Spleen (tissue), 11 donors: ENCODE results near the gene BRCA1. TPM values are rescaled to one million over a fixed set of nuclear protein-coding genes. Genes with fewer than 3 reads are reported as not detected.
"Not testable (repeated sequence)": the region's sequence is repeated elsewhere in the genome, so short reads cannot be mapped to it uniquely, and the experiment has no call there.

Source experiments
- DNase-seq: peaks from one replicate; pipeline ENCODE4 v3.0.0-alpha.2; 2020
- H3K27ac ChIP-seq, 8 donors: fragments of 200-600 bp; sonication (generic) in 7 of 8; 1 replicate in 4 of 8; 2 replicates in 4 of 8; pipeline versions ENCODE4 v1.5.0 to v1.8.0; 2016 to 2021; ENCODE audit warnings: inconsistent platforms in 4 of 8, mild to moderate bottlenecking in 4 of 8, moderate library complexity in 1 of 8
- H3K27me3 ChIP-seq, 7 donors: fragments of 200-600 bp; sonication (generic) in 6 of 7; replicated peaks in 1 of 7; 1 replicate in 4 of 7; 2 replicates in 3 of 7; pipeline versions ENCODE4 v1.5.0 to v1.8.0; 2016 to 2021; ENCODE audit warnings: inconsistent platforms in 3 of 7, mild to moderate bottlenecking in 1 of 7
- H3K36me3 ChIP-seq, 6 donors: fragments of 200-600 bp; sonication (generic) in 5 of 6; 1 replicate in 4 of 6; 2 replicates in 2 of 6; pipeline versions ENCODE4 v1.5.0 to v1.8.0; 2016 to 2021; ENCODE audit warnings: inconsistent platforms in 2 of 6
- H3K4me1 ChIP-seq, 6 donors: fragments of 200-600 bp; sonication (generic) in 5 of 6; 1 replicate in 3 of 6; 2 replicates in 3 of 6; pipeline versions ENCODE4 v1.5.0 to v1.8.0; 2016 to 2021; ENCODE audit warnings: inconsistent platforms in 3 of 6
- H3K4me3 ChIP-seq, 8 donors: fragments of 200-600 bp; sonication (generic) in 7 of 8; 1 replicate in 4 of 8; 2 replicates in 4 of 8; pipeline versions ENCODE4 v1.5.0 to v1.8.0; 2016 to 2021; ENCODE audit warnings: inconsistent platforms in 4 of 8, mild to moderate bottlenecking in 4 of 8, moderate library complexity in 2 of 8
- H3K9me3 ChIP-seq, 8 donors: fragments of 200-600 bp; sonication (generic) in 7 of 8; 1 replicate in 4 of 8; 2 replicates in 4 of 8; pipeline versions ENCODE4 v1.5.0 to v1.8.0; 2016 to 2021; ENCODE audit warnings: inconsistent platforms in 4 of 8
- CTCF ChIP-seq, 11 experiments: fragments of 200-600 bp in 7 of 11; fragments of 450-650 bp in 4 of 11; sonication (generic) in 4 of 11; IDR thresholded peaks in 8 of 11; conservative IDR thresholded peaks in 3 of 11; 1 replicate in 7 of 11; 2 replicates in 4 of 11; pipeline versions ENCODE4 v1.4.0 to v1.8.0; 2016 to 2021; ENCODE audit warnings: antibody characterized with exemption in 11 of 11, inconsistent platforms in 4 of 11, mild to moderate bottlenecking in 1 of 11
- POLR2A ChIP-seq, 3 donors: fragments of 450-650 bp; IDR thresholded peaks; one replicate each; pipeline ENCODE4 v1.5.1; 2017; ENCODE audit warnings: antibody characterized with exemption in 3 of 3, mild to moderate bottlenecking in 1 of 3
- POLR2AphosphoS5 ChIP-seq, 3 donors: sonication (generic); formaldehyde crosslinking; IDR thresholded peaks; one replicate each; pipeline ENCODE4 v1.5.1; 2017; ENCODE audit warnings: antibody characterized with exemption in 3 of 3
- WGBS, 5 donors: extraction: QIAGEN DNeasy Blood & Tissue Kit in 3 of 5; methylation state at CpG; one replicate each; pipeline versions ENCODE4 v1.1.5 to v1.1.7; 2013 to 2018; 5-methylcytosine and 5-hydroxymethylcytosine counted together
- intact Hi-C: fragments of 100-400 bp; cut with DNase I; formaldehyde crosslinking; loops from one replicate; pipeline ENCODE4 v1.15.0; 2023; ENCODE audit warnings: low total_unique reads
- polyA plus RNA-seq, 3 donors: library from polyadenylated mRNA; stranded (reverse); fragments of 200-250 nt; gene quantifications; one replicate each; pipeline ENCODE4 v1.2.1, GENCODE V29; 2013
- total RNA-seq, 7 donors: library from RNA; depleted of rRNA in 3 of 7; stranded (reverse); fragments of >200 nt in 3 of 7; fragmentation: NEBNext Ultra II Directional in 4 of 7; extraction: Animal tissue kit (Norgen Biotek cat#: 25700) in 4 of 7; gene quantifications; one replicate each; pipeline versions ENCODE4 v1.1.0 to v1.2.1, GENCODE V29; 2016 to 2021
- donor health status: healthy with polysubstance abuse.
- donor health status: DM: no; HTN: no; CAD: no; lungs with moderate emphysema.
- donor health status: DM: no; HTN: no; CAD: no.
- donor health status: Bipolar disorder and iron deficiency.
- donor health status: healthy.
- donor health status: DM: no; HTN: no; CAD: no.
- donor health status: DM: yes; HTN: yes; CAD: no.

The BRCA1 gene
- total and polyA plus RNA-seq, 10 donors: 1.3 to 13.6 (median 9.1) TPM

DNA sequence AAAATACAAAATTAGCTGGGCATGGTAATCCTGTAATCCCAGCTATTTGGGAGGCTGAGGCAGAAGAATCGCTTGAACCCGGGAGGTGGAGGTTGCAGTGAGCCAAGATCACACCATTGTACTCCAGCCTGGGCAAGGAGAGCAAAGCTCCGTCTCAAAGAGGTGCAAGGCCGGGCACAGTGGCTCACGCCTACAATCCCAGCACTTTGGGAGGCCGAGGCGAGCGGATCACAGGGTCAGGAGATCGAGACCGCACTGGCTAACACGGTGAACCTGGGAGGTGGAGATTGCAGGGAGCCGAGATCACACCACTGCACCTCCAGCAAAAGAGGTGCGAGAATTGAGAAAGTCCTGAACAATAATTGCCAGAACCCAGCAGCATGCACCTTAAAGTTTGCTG lies 124.3 kb downstream of the BRCA1 start:
- peak overlapping the region in 6 of 8 donors; percentile 59 to 80 (median 77) for H3K27ac ChIP-seq
- H3K27me3 ChIP-seq, intact Hi-C loops, H3K9me3 ChIP-seq, DNase-seq, H3K4me3 ChIP-seq: not testable (repeated sequence)
- 90 to 96% (median 94%) methylated on average over 13 of the region's 13 CpGs for WGBS, 5 donors
- peaks cover 13 to 68% (median 52%) of the 10 kb centered on the region in 6 donors for H3K4me1 ChIP-seq
- peaks cover 0 to 60% (median 45%) of the 10 kb centered on the region in 6 donors for H3K36me3 ChIP-seq
- peak in 2 of 3 donors; percentile 31 to 51 for TF ChIP-seq POLR2AphosphoS5 (IDR thresholded peaks at IDR 0.05)

- Histone ChIP-seq H3K36me3 (peaks cover 0 to 62% (median 43%) of the 10 kb centered on the region in 6 donors), H3K27me3 (no peaks in the 10 kb centered on the region), H3K4me1 (peaks cover 13 to 66% (median 52%) of the 10 kb centered on the region in 6 donors), H3K9me3 (no peaks in the 10 kb centered on the region), H3K27ac (peak overlapping the region; percentile 82 to 96 (median 91)), H3K4me3 (peak overlapping the region; percentile 62 to 97 (median 73))
- TF ChIP-seq POLR2A (IDR thresholded peaks at IDR 0.05): no peak
- no peak for TF ChIP-seq POLR2AphosphoS5 (IDR thresholded peaks at IDR 0.05)
- TF ChIP-seq CTCF (IDR thresholded peaks at IDR 0.05 in 8 of 11, conservative IDR thresholded peaks at IDR 0.05 in 3 of 11): no peak
- intact Hi-C loops: no loop called here
- DNase-seq: no peak
- 7 to 21% (median 15%) methylated on average over 10 of the region's 10 CpGs for WGBS, 5 donors
Measured at GRCh38 chr17:42999003-42999525, 126.1 kb downstream of the BRCA1 start.

- peaks cover 0 to 62% (median 42%) of the 10 kb centered on the region in 6 donors for H3K36me3 ChIP-seq
- no peaks in the 10 kb centered on the region for H3K27me3 ChIP-seq
- H3K4me1 ChIP-seq: peaks cover 13 to 60% (median 48%) of the 10 kb centered on the region in 6 donors
- peak within 1 kb of the TSS; percentile 82 to 96 (median 91) for H3K27ac ChIP-seq
- no peaks in the 10 kb centered on the region for H3K9me3 ChIP-seq
- WGBS, 5 donors: 0 to 1% (median 0%) methylated on average over 35 to 49 of the region's 49 CpGs
- DNase-seq: peak; percentile 98
- peak within 1 kb of the TSS; percentile 62 to 97 (median 73) for H3K4me3 ChIP-seq
- intact Hi-C loops: no loop called here
- peak in 1 of 3 donors; percentile 23 for TF ChIP-seq POLR2A (IDR thresholded peaks at IDR 0.05)
- peak; percentile 95 to 98 (median 95) for TF ChIP-seq POLR2AphosphoS5 (IDR thresholded peaks at IDR 0.05)
- peak; percentile 93 to 100 (median 99) for TF ChIP-seq CTCF (IDR thresholded peaks at IDR 0.05 in 8 of 11, conservative IDR thresholded peaks at IDR 0.05 in 3 of 11)
Measured at GRCh38 chr17:42997984-42998938, 126.9 kb downstream of the BRCA1 start, which contains the start of gene RPL27. TSS of gene RPL27 (plus strand) at chr17:42998419. CDS start at chr17:42998751, 332 bp downstream.

DNA sequence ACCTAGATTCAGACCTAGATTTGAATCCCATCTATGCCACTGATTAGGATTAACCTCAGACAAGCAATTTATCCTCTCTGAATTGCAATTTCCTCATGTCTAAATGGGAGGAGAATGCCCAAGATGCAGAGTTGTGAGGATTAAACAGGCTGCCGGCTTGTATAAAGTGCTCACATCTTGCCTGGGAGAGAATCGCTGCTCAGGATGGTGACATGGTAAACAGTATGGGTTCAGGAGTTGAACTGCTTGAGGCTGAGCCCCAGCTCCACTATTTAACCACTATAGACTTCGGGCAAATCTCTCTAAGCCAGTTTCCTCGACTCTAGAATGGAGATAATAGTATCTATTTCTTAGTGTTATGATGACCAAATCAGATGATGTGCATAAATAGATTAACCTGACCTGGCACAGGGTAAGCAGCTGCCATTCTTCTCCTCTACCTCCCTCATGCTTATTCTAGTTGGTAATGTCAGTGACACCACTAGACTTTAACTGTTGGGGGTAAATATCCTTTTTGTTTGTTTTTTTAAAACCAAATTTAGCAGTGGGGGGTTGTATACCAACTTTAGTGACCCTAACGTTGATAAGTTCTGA lies 127.7 kb downstream of the BRCA1 start:
- Histone ChIP-seq H3K4me1 (peaks cover 13 to 52% (median 42%) of the 10 kb centered on the region in 6 donors), H3K36me3 (peaks cover 0 to 62% (median 41%) of the 10 kb centered on the region in 6 donors), H3K27ac (peak overlapping the region; percentile 45 to 96 (median 90)), H3K27me3 (no peaks in the 10 kb centered on the region), H3K4me3 (peak overlapping the region in 5 of 8 donors; percentile 62 to 97 (median 67)), H3K9me3 (no peaks in the 10 kb centered on the region)
- no peak for DNase-seq
- intact Hi-C loops: no loop called here
- TF ChIP-seq POLR2A (IDR thresholded peaks at IDR 0.05): no peak
- no peak for TF ChIP-seq POLR2AphosphoS5 (IDR thresholded peaks at IDR 0.05)
- no peak for TF ChIP-seq CTCF (IDR thresholded peaks at IDR 0.05 in 8 of 11, conservative IDR thresholded peaks at IDR 0.05 in 3 of 11)
- 24 to 39% (median 28%) methylated on average over 5 of the region's 5 CpGs for WGBS, 5 donors
